Measurements from ENCODE around the gene SNAP47. TPM values are rescaled to one million over a fixed set of nuclear protein-coding genes. Genes with fewer than 3 reads are reported as not detected.

SNAP47 gene
- total and polyA plus RNA-seq, 4 donors, result 10.6 to 63.0 (median 22.8) TPM

DNA sequence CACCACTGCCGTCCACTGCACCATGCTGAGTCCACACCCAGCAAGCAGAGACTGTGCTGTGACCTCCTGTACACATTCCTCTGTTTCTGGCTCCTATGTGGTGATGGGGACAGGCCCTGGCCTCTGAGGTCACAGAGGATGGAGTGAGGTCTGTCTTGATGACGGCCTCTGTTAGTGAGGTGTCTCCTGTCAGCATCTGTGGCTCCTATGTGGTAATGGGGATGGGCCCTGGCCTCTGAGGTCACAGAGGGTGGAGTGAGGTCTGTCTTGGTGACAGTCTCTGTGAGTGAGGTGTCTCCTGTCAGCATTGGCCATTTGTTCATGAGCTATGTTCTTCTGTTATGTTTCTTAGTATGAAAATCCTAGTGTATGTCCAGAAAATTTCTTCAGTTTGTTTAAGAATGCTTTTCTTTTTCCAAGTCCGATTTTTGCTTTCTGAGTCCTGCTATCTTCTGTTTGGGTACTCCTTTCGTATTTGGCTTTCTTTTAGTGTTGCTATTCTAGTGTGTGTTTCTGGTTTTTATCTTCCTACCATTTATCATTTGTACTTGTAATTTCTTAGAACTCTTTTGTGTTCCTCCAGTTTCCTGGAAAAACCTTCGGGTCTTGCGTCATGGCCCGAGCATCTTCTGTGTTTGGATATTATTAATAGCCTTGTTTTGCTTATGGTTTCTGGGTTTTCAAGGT lies 13.4 kb downstream of the SNAP47 start:
- Histone ChIP-seq H3K27ac (ENCODE audit: low read depth in 1 of 2, low read length in 1 of 2) (no peak overlapping the region), H3K9me3 (ENCODE audit: control insufficient read depth in 4 of 4, insufficient read depth in 3 of 4, low read length in 3 of 4) (no peaks in the 10 kb centered on the region), H3K4me3 (no peak overlapping the region), H3K9ac (ENCODE audit: insufficient read depth in 1 of 2, low read length in 2 of 2) (no peak overlapping the region), H3K27me3 (ENCODE audit: control insufficient read depth in 3 of 3, insufficient read depth in 3 of 3, low read length in 2 of 3) (no peaks in the 10 kb centered on the region), H3K36me3 (ENCODE audit: control insufficient read depth in 4 of 4, insufficient read depth in 4 of 4, low read length in 4 of 4) (peaks cover 0 to 32% (median 8%) of the 10 kb centered on the region in 4 donors), H3K4me1 (ENCODE audit: control insufficient read depth in 5 of 5, insufficient read depth in 5 of 5, low read length in 5 of 5) (peaks cover 0 to 6% (median 0%) of the 10 kb centered on the region in 5 donors)
- no peak for DNase-seq
- ATAC-seq (ENCODE audit: insufficient read depth, low FRiP score), result no peak
- TF ChIP-seq, protein P1, sequence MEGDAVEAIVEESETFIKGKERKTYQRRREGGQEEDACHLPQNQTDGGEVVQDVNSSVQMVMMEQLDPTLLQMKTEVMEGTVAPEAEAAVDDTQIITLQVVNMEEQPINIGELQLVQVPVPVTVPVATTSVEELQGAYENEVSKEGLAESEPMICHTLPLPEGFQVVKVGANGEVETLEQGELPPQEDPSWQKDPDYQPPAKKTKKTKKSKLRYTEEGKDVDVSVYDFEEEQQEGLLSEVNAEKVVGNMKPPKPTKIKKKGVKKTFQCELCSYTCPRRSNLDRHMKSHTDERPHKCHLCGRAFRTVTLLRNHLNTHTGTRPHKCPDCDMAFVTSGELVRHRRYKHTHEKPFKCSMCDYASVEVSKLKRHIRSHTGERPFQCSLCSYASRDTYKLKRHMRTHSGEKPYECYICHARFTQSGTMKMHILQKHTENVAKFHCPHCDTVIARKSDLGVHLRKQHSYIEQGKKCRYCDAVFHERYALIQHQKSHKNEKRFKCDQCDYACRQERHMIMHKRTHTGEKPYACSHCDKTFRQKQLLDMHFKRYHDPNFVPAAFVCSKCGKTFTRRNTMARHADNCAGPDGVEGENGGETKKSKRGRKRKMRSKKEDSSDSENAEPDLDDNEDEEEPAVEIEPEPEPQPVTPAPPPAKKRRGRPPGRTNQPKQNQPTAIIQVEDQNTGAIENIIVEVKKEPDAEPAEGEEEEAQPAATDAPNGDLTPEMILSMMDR (IDR thresholded peaks at IDR 0.05; ENCODE audit: control extremely low read depth, extremely low read depth), result no peak
- WGBS, 2 donors, result 65 to 70% methylated on average over 7 of the region's 7 CpGs

DNA sequence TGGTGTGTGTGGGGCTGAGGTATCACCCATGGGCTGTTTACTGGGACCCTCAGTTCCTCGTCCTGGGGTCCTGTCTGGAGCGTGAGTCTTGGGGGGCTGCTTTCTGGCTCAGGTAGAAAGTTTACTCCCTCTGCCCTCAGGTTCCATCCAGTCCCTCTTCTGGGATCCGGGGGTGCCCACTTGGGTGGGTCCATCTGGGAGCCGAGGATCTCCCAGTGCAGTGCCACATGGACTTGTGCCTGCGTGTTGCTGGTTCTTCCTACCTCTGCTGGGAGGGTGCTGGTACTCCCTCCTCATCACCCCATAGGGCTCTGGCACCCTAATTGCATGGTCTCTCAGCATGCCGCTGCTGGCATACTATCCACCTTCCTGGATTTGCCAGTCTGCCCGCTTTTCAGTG lies 14.0 kb downstream of the SNAP47 start:
- Histone ChIP-seq H3K4me1 (ENCODE audit: control insufficient read depth in 5 of 5, insufficient read depth in 5 of 5, low read length in 5 of 5) (peaks cover 0 to 8% (median 2%) of the 10 kb centered on the region in 5 donors), H3K36me3 (ENCODE audit: control insufficient read depth in 4 of 4, insufficient read depth in 4 of 4, low read length in 4 of 4) (peaks cover 0 to 33% (median 10%) of the 10 kb centered on the region in 4 donors), H3K9me3 (ENCODE audit: control insufficient read depth in 4 of 4, insufficient read depth in 3 of 4, low read length in 3 of 4) (no peaks in the 10 kb centered on the region), H3K9ac (ENCODE audit: insufficient read depth in 1 of 2, low read length in 2 of 2) (no peak overlapping the region), H3K27me3 (ENCODE audit: control insufficient read depth in 3 of 3, insufficient read depth in 3 of 3, low read length in 2 of 3) (no peaks in the 10 kb centered on the region), H3K27ac (ENCODE audit: low read depth in 1 of 2, low read length in 1 of 2) (no peak overlapping the region), H3K4me3 (no peak overlapping the region)
- WGBS, 2 donors, result 92% methylated on average over 7 of the region's 7 CpGs
- DNase-seq (no peak), ATAC-seq (ENCODE audit: insufficient read depth, low FRiP score) (no peak)
- TF ChIP-seq, protein P1 (IDR thresholded peaks at IDR 0.05; ENCODE audit: control extremely low read depth, extremely low read depth), result no peak

DNA sequence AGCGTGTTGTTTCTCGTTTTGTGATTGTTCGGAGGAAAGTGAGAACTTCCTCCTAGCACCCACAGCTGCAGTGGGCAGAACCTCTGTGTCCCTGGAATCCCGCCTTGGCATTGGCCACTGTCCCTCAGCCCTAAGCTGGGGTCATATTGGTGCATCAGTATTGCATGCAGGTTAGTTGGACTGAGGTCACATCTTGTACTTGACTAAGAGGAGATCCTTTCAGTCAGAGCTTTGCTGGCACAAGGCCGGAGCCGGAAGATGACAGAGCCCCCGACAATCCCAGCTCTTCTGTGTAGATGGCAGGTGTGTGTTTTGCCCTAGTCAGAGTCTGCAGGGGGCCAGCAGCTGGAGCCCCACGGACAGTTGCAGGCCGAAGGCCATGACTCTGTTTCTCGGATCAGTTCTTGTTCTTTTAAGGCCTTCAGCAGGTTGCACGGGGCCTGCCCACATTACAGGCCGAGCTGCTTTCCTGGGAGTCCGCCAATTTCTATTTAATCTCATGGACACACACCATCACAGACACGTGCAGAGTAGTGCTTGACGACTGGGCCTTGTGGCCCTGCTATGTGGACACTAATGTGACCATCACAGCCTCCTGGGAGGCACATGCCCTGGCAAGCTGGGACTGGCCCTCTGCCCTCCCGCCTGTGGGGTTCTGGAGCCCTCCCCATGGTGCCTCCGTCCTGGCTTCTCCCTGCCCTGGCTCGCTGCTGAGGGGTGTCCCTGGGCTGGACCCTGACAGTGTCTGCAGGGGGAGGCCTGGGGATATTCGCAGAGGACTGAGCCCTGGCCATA lies 14.9 kb downstream of the SNAP47 start:
- TF ChIP-seq, protein P1 (IDR thresholded peaks at IDR 0.05; ENCODE audit: control extremely low read depth, extremely low read depth), result no peak
- Histone ChIP-seq H3K36me3 (ENCODE audit: control insufficient read depth in 4 of 4, insufficient read depth in 4 of 4, low read length in 4 of 4) (peaks cover 0 to 35% (median 10%) of the 10 kb centered on the region in 4 donors), H3K9ac (ENCODE audit: insufficient read depth in 1 of 2, low read length in 2 of 2) (no peak overlapping the region), H3K4me1 (ENCODE audit: control insufficient read depth in 5 of 5, insufficient read depth in 5 of 5, low read length in 5 of 5) (peaks cover 0 to 12% (median 2%) of the 10 kb centered on the region in 5 donors), H3K27me3 (ENCODE audit: control insufficient read depth in 3 of 3, insufficient read depth in 3 of 3, low read length in 2 of 3) (no peaks in the 10 kb centered on the region), H3K4me3 (no peak overlapping the region), H3K9me3 (ENCODE audit: control insufficient read depth in 4 of 4, insufficient read depth in 3 of 4, low read length in 3 of 4) (no peaks in the 10 kb centered on the region), H3K27ac (ENCODE audit: low read depth in 1 of 2, low read length in 1 of 2) (no peak overlapping the region)
- no peak for DNase-seq
- ATAC-seq (ENCODE audit: insufficient read depth, low FRiP score), result no peak
- 88 to 94% methylated on average over 19 of the region's 19 CpGs for WGBS, 2 donors
